ENCODE data around the gene EVA1C. TPM values are rescaled to one million over a fixed set of nuclear protein-coding genes. Genes with fewer than 3 reads are reported as not detected.
"Not testable (repeated sequence)": the region's sequence is repeated elsewhere in the genome, so short reads cannot be mapped to it uniquely, and the experiment has no call there.

EVA1C gene
- polyA plus RNA-seq, 1 donor from 2014 or later, result 2.1 TPM

GRCh38 chr21:32367158-32367557 lies 45.3 kb upstream of the EVA1C start:
- H3F3A ChIP-seq (ENCODE audit: insufficient read depth, low read length, poor library complexity, severe bottlenecking), result no peaks in the 10 kb centered on the region
- no peak overlapping the region for H3K4me2 ChIP-seq (ENCODE audit: low read length)
- no peaks in the 10 kb centered on the region for H4K20me1 ChIP-seq (ENCODE audit: insufficient read depth)
- H2AFZ ChIP-seq (ENCODE audit: low read depth, low read length), result no peak overlapping the region
- H3K36me3 ChIP-seq (ENCODE audit: insufficient read depth, low read length), result peaks cover 8% of the 10 kb centered on the region
- H3K9ac ChIP-seq (ENCODE audit: low read length), result no peak overlapping the region
- H3K27me3 ChIP-seq (ENCODE audit: insufficient read depth, low read depth, low read length), result no peaks in the 10 kb centered on the region
- no peaks in the 10 kb centered on the region for H3K9me2 ChIP-seq (ENCODE audit: insufficient read depth, low read length)
- H3K4me3 ChIP-seq (ENCODE audit: low read length), result no peak overlapping the region
- H3K9me3 ChIP-seq (ENCODE audit: low read length), result no peaks in the 10 kb centered on the region
- no peak overlapping the region for H3K27ac ChIP-seq (ENCODE audit: low read length)
- no peaks in the 10 kb centered on the region for H3K79me2 ChIP-seq (replicated peaks; ENCODE audit: insufficient read depth, low read length)
- TF ChIP-seq CTCF (IDR thresholded peaks at IDR 0.05; ENCODE audit: poor library complexity, severe bottlenecking) (no peak), EP300 (conservative IDR thresholded peaks at IDR 0.05; ENCODE audit: poor library complexity, severe bottlenecking) (no peak), RAD21 (conservative IDR thresholded peaks at IDR 0.05) (no peak), MXI1 (conservative IDR thresholded peaks at IDR 0.05; ENCODE audit: poor library complexity, severe bottlenecking) (no peak), REST (IDR thresholded peaks at IDR 0.05; ENCODE audit: borderline replicate concordance) (no peak), EZH2 (IDR thresholded peaks at IDR 0.05; ENCODE audit: borderline replicate concordance, insufficient read depth, low read length, poor library complexity, severe bottlenecking) (no peak), SMC3 (conservative IDR thresholded peaks at IDR 0.05; ENCODE audit: poor library complexity) (no peak), POLR2AphosphoS5 (IDR thresholded peaks at IDR 0.05) (no peak), TAF1 (IDR thresholded peaks at IDR 0.05; ENCODE audit: low read depth) (no peak)

- Histone ChIP-seq H4K20me1 (ENCODE audit: insufficient read depth) (no peaks in the 10 kb centered on the region), H3K27ac (ENCODE audit: low read length) (no peak overlapping the region), H2AFZ (ENCODE audit: low read depth, low read length) (no peak overlapping the region), H3K79me2 (replicated peaks; ENCODE audit: insufficient read depth, low read length) (no peaks in the 10 kb centered on the region), H3F3A (ENCODE audit: insufficient read depth, low read length, poor library complexity, severe bottlenecking) (no peaks in the 10 kb centered on the region), H3K27me3 (ENCODE audit: insufficient read depth, low read depth, low read length) (no peaks in the 10 kb centered on the region), H3K4me3 (ENCODE audit: low read length) (no peak overlapping the region), H3K9me3 (ENCODE audit: low read length) (no peaks in the 10 kb centered on the region), H3K36me3 (ENCODE audit: insufficient read depth, low read length) (peaks cover 12% of the 10 kb centered on the region), H3K9ac (ENCODE audit: low read length) (no peak overlapping the region), H3K9me2 (ENCODE audit: insufficient read depth, low read length) (no peaks in the 10 kb centered on the region), H3K4me2 (ENCODE audit: low read length) (no peak overlapping the region)
- no peak for TF ChIP-seq EZH2 (IDR thresholded peaks at IDR 0.05; ENCODE audit: borderline replicate concordance, insufficient read depth, low read length, poor library complexity, severe bottlenecking)
- TF ChIP-seq TAF1 (IDR thresholded peaks at IDR 0.05; ENCODE audit: low read depth), result no peak
- no peak for TF ChIP-seq REST (IDR thresholded peaks at IDR 0.05; ENCODE audit: borderline replicate concordance)
These were observed 44.1 kb upstream of the EVA1C start for GRCh38 chr21:32368386-32368785.

DNA sequence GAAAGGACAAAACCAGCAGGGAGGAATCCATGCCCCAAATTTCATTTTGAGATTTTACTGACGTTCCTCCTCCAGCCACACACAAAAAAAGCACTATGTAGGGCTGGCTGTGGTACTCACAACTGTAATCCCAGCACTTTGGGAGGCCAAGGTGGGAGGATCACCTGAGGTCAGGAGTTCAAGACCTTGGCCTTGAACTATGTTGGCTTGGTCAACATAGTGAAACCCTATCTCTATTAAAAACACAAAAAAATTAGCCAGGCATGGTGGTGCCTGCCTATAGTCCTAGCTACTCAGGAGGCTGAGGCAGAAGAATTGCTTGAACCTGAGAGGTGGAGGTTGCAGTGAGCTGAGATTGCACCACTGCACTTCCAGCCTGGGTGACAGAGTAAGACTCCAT lies 43.5 kb upstream of the EVA1C start:
- not testable (repeated sequence) for H3K27ac ChIP-seq (ENCODE audit: low read length); H3K4me3 ChIP-seq (ENCODE audit: low read length); H4K20me1 ChIP-seq (ENCODE audit: insufficient read depth); H3F3A ChIP-seq (ENCODE audit: insufficient read depth, low read length, poor library complexity, severe bottlenecking); H3K9me2 ChIP-seq (ENCODE audit: insufficient read depth, low read length); H3K4me2 ChIP-seq (ENCODE audit: low read length); H3K9me3 ChIP-seq (ENCODE audit: low read length); H3K79me2 ChIP-seq (replicated peaks; ENCODE audit: insufficient read depth, low read length); H2AFZ ChIP-seq (ENCODE audit: low read depth, low read length); H3K9ac ChIP-seq (ENCODE audit: low read length); H3K27me3 ChIP-seq (ENCODE audit: insufficient read depth, low read depth, low read length)
- H3K36me3 ChIP-seq (ENCODE audit: insufficient read depth, low read length), result peaks cover 12% of the 10 kb centered on the region
